Measurements from ENCODE around the gene STK32B. TPM values are rescaled to one million over a fixed set of nuclear protein-coding genes. Genes with fewer than 3 reads are reported as not detected.

STK32B gene
- total and polyA plus RNA-seq, 2 experiments from 2014 or later, result 0.71 to 2.3 TPM

DNA sequence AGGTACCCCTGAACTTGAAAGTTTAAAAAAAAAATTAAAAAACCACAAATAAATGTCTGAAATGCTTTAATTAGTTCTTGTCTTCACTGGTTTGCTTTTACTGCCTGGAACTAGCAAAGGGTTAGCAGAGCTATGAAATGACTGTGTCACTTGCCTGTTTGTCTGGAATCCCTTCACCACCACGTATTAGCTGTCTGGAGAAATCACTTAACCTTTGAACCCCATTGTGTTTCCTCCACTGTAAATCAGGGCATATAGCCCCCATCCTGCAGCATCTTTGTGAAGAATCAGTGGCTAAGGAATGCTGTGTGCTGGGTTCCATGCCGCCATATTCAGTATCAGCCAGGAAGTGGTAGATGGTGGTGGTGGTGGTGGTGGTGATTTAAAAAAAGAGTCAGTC is 38.3 kb upstream of the STK32B start (continued):
- TF ChIP-seq ZNF462 (CRISPR knock-in tag; IDR thresholded peaks at IDR 0.05), result no peak
- TF ChIP-seq, protein P1, sequence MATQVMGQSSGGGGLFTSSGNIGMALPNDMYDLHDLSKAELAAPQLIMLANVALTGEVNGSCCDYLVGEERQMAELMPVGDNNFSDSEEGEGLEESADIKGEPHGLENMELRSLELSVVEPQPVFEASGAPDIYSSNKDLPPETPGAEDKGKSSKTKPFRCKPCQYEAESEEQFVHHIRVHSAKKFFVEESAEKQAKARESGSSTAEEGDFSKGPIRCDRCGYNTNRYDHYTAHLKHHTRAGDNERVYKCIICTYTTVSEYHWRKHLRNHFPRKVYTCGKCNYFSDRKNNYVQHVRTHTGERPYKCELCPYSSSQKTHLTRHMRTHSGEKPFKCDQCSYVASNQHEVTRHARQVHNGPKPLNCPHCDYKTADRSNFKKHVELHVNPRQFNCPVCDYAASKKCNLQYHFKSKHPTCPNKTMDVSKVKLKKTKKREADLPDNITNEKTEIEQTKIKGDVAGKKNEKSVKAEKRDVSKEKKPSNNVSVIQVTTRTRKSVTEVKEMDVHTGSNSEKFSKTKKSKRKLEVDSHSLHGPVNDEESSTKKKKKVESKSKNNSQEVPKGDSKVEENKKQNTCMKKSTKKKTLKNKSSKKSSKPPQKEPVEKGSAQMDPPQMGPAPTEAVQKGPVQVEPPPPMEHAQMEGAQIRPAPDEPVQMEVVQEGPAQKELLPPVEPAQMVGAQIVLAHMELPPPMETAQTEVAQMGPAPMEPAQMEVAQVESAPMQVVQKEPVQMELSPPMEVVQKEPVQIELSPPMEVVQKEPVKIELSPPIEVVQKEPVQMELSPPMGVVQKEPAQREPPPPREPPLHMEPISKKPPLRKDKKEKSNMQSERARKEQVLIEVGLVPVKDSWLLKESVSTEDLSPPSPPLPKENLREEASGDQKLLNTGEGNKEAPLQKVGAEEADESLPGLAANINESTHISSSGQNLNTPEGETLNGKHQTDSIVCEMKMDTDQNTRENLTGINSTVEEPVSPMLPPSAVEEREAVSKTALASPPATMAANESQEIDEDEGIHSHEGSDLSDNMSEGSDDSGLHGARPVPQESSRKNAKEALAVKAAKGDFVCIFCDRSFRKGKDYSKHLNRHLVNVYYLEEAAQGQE (IDR thresholded peaks at IDR 0.05; ENCODE audit: unreplicated experiment), result no peak

DNA sequence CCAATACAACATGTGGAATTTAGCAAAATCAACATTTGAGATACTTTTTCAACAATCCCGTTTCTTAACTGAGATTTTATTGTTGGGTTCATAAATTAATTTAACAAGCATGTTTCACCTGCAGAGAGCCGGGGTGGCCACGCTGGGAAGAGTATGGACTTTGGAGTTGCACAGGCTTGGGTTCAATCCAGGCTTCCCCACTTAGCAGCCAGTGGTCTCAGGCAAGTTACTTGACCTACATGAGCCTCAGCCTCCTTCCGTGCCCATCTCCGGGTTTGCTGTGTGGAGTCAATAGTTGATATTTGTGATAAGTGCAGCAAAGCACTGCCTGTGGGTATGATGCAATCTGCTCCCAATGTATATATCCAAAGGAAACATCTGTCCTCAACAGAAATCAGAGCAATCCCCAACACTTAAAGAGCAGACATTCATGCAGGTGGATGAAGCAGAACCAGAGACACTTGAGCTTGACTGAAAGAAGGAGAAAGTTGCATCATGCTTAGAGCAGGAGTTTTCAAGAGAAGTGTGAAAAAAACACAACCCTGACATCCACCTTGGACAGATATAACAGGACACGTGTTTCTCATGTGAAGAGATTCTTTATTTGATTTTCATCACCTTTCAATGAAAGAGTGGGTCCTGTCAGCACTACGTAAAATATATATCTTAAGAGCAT is 37.1 kb upstream of the STK32B start:
- peaks cover 3% of the 10 kb centered on the region for H3K27me3 Mint-ChIP-seq (ENCODE audit: insufficient read depth, low read depth, poor library complexity)
- H3K79me2 ChIP-seq (replicated peaks; ENCODE audit: insufficient read depth), result no peaks in the 10 kb centered on the region
- no peak overlapping the region for H3K27ac ChIP-seq (ENCODE audit: low read depth)
- no peaks in the 10 kb centered on the region for H3K36me3 ChIP-seq (ENCODE audit: insufficient read depth)
- H3F3A ChIP-seq (replicated peaks; ENCODE audit: low read depth), result no peaks in the 10 kb centered on the region
- H3K4me1 Mint-ChIP-seq, result peaks cover 8% of the 10 kb centered on the region
- H3K4me2 ChIP-seq, result no peak overlapping the region
- DNase-seq (ENCODE audit: low spot score), result no peak
- H3K27ac Mint-ChIP-seq, result no peak overlapping the region; the same call in 1 of the 2 replicates
- H3K36me3 Mint-ChIP-seq (ENCODE audit: low read depth), result no peaks in the 10 kb centered on the region
- no peak overlapping the region for H2AFZ ChIP-seq
- H3K9me2 ChIP-seq (ENCODE audit: insufficient read depth), result no peaks in the 10 kb centered on the region
- H3K4me3 ChIP-seq, result no peak overlapping the region
- no peaks in the 10 kb centered on the region for H3K27me3 ChIP-seq (ENCODE audit: insufficient read depth)
- H3K4me1 ChIP-seq (ENCODE audit: insufficient read depth), result peaks cover 7% of the 10 kb centered on the region; the same call in 1 of the 2 replicates
- no peak overlapping the region for H3K4me3 Mint-ChIP-seq
- no peaks in the 10 kb centered on the region; the same call in 2 of the 3 replicates for H3K9me3 Mint-ChIP-seq
- no peak for ATAC-seq
- H4K20me1 ChIP-seq (replicated peaks; ENCODE audit: insufficient read depth), result 0 out of 2 replicates have a peak, but pooled peaks cover 2% of the 10 kb centered on the region
- TF ChIP-seq ZNF114 (CRISPR knock-in tag; IDR thresholded peaks at IDR 0.05) (no peak), NANOG (IDR thresholded peaks at IDR 0.05; ENCODE audit: borderline replicate concordance) (no peak), POLR2AphosphoS5 (IDR thresholded peaks at IDR 0.05; ENCODE audit: low read depth) (no peak)
- TF ChIP-seq, protein P2, sequence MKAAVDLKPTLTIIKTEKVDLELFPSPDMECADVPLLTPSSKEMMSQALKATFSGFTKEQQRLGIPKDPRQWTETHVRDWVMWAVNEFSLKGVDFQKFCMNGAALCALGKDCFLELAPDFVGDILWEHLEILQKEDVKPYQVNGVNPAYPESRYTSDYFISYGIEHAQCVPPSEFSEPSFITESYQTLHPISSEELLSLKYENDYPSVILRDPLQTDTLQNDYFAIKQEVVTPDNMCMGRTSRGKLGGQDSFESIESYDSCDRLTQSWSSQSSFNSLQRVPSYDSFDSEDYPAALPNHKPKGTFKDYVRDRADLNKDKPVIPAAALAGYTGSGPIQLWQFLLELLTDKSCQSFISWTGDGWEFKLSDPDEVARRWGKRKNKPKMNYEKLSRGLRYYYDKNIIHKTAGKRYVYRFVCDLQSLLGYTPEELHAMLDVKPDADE (IDR thresholded peaks at IDR 0.05), result no peak
- TF ChIP-seq, protein P1 (IDR thresholded peaks at IDR 0.05; ENCODE audit: unreplicated experiment), result no peak
